T-helper 1 cell treated with Interleukin-12 subunit alpha and Interleukin-12 subunit beta and Interleukin-4 antibody, amounts not matched to agents 30 ng/mL and 1 ng/mL, for 36 hours (primary cell): Measurements from ENCODE around the gene NT5C1B. TPM values are rescaled to one million over a fixed set of nuclear protein-coding genes. Genes with fewer than 3 reads are reported as not detected.

ENCODE experiments used
- intact Hi-C: fragments of 100-400 bp; cut with micrococcal nuclease; formaldehyde crosslinking; loops from one replicate; pipeline ENCODE4 v1.15.1; 2024
- total RNA-seq: library from RNA; stranded (reverse); gene quantifications from 2 replicates; pipeline ENCODE4 v1.2.3, GENCODE V29; 2022

The NT5C1B gene
- total RNA-seq, 1 donor from 2014 or later: not detected

GRCh38 chr2:18552351-18553077, 36.9 kb downstream of the NT5C1B start:
- intact Hi-C loops: no loop called here

- intact Hi-C loops: no loop called here
Observed at GRCh38 chr2:18551623-18552022, 37.7 kb downstream of the NT5C1B start.

GRCh38 chr2:18551169-18551568, 38.2 kb downstream of the NT5C1B start:
- intact Hi-C loops: no loop called here

- intact Hi-C loops: no loop called here
Observed at GRCh38 chr2:18550433-18550832, 38.9 kb downstream of the NT5C1B start.

GRCh38 chr2:18549083-18549482, 40.3 kb downstream of the NT5C1B start:
- intact Hi-C loops: no loop called here

GRCh38 chr2:18548621-18549020, 40.7 kb downstream of the NT5C1B start:
- intact Hi-C loops: no loop called here

- intact Hi-C loops: no loop called here
Observed at GRCh38 chr2:18546567-18546966, 42.8 kb downstream of the NT5C1B start.

- intact Hi-C loops: no loop called here
Observed at GRCh38 chr2:18545384-18545783, 44.0 kb downstream of the NT5C1B start.

GRCh38 chr2:18544171-18544570, 45.2 kb downstream of the NT5C1B start:
- intact Hi-C loops: no loop called here

GRCh38 chr2:18540872-18541271, 48.5 kb downstream of the NT5C1B start:
- intact Hi-C loops: no loop called here

GRCh38 chr2:18536697-18537096, 52.7 kb downstream of the NT5C1B start:
- intact Hi-C loops: no loop called here

GRCh38 chr2:18536100-18536499, 53.3 kb downstream of the NT5C1B start:
- intact Hi-C loops: no loop called here

GRCh38 chr2:18531194-18531593, 58.2 kb downstream of the NT5C1B start:
- intact Hi-C loops: no loop called here

- intact Hi-C loops: loop anchor here (10.0 kb wide), 1 partner anchor 467 kb away; no protein-coding TSS in a partner anchor
Observed at GRCh38 chr2:18527822-18528221, 61.5 kb downstream of the NT5C1B start.

- intact Hi-C loops: loop anchor here (10.0 kb wide), 1 partner anchor 467 kb away; no protein-coding TSS in a partner anchor
Observed at GRCh38 chr2:18527326-18527725, 62.0 kb downstream of the NT5C1B start.

GRCh38 chr2:18526429-18526828, 62.9 kb downstream of the NT5C1B start:
- intact Hi-C loops: loop anchor here (10.0 kb wide), 1 partner anchor 468 kb away; no protein-coding TSS in a partner anchor

GRCh38 chr2:18525852-18526251, 63.5 kb downstream of the NT5C1B start:
- intact Hi-C loops: loop anchor here (10.0 kb wide), 1 partner anchor 469 kb away; no protein-coding TSS in a partner anchor

- intact Hi-C loops: loop anchor here (10.0 kb wide), 1 partner anchor 470 kb away; no protein-coding TSS in a partner anchor
Observed at GRCh38 chr2:18525236-18525635, 64.1 kb downstream of the NT5C1B start.

- intact Hi-C loops: loop anchor here (1.0 to 10.0 kb wide), 3 partner anchors 85 to 1576 kb away; no protein-coding TSS in a partner anchor
Observed at GRCh38 chr2:18522484-18523146, 66.8 kb downstream of the NT5C1B start.

GRCh38 chr2:18520451-18521425, 68.6 kb downstream of the NT5C1B start:
- intact Hi-C loops: loop anchor here (1.0 to 10.0 kb wide), 8 partner anchors 40 to 1343 kb away; partner anchors contain the start of gene RDH14

- intact Hi-C loops: loop anchor here (1.0 to 10.0 kb wide), 8 partner anchors 40 to 1343 kb away; partner anchors contain the start of gene RDH14
Observed at GRCh38 chr2:18519914-18520450, 69.4 kb downstream of the NT5C1B start.
